Transverse colon (tissue), 4 donors: ENCODE data around the gene TMEM130.

Source experiments
- EP300 ChIP-seq: sonication (generic); formaldehyde crosslinking; IDR thresholded peaks from one replicate; pipeline ENCODE4 v1.6.1; 2017; ENCODE audit warnings: antibody characterized with exemption, low read depth
- POLR2A ChIP-seq: fragments of 450-650 bp; IDR thresholded peaks from one replicate; pipeline ENCODE4 v1.6.1; 2016; ENCODE audit warnings: antibody characterized with exemption, mild to moderate bottlenecking, moderate library complexity
- POLR2AphosphoS5 ChIP-seq, 3 donors: sonication (generic); formaldehyde crosslinking; IDR thresholded peaks; one replicate each; pipeline ENCODE4 v1.6.1; 2016; ENCODE audit warnings: antibody characterized with exemption in 3 of 3
- TF ChIP-seq, protein P1 (sequence below), 5 experiments: fragments of 200-600 bp in 3 of 5; fragments of 450-650 bp in 2 of 5; sonication (generic) in 3 of 5; IDR thresholded peaks; 1 replicate in 2 of 5; 2 replicates in 3 of 5; pipeline ENCODE4 v1.5.1; 2016 to 2017; ENCODE audit warnings: antibody characterized with exemption in 5 of 5, inconsistent platforms in 3 of 5, mild to moderate bottlenecking in 2 of 5, moderate library complexity in 1 of 5

DNA sequence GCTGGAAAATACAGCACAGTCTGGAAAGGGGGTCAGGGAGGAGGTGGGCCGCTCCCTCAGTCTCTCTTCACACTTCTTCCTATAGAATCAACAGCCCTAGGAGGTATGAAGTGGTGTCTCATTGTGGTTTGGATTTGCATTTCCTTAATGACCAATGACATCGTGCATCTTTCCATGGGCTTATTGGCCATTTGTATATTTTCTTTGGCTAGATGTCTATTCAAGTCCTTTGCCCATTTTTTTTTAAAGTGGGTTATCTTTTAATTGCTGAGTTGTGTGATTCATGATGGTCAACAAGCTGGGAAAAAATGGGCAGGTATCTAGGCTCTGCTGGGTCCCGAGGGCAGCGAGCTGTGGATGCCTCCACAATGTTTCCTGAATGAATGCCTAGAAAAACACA lies 29.1 kb downstream of the TMEM130 start:
- TF ChIP-seq POLR2AphosphoS5 (IDR thresholded peaks at IDR 0.05) = no peak
- TF ChIP-seq, protein P1, sequence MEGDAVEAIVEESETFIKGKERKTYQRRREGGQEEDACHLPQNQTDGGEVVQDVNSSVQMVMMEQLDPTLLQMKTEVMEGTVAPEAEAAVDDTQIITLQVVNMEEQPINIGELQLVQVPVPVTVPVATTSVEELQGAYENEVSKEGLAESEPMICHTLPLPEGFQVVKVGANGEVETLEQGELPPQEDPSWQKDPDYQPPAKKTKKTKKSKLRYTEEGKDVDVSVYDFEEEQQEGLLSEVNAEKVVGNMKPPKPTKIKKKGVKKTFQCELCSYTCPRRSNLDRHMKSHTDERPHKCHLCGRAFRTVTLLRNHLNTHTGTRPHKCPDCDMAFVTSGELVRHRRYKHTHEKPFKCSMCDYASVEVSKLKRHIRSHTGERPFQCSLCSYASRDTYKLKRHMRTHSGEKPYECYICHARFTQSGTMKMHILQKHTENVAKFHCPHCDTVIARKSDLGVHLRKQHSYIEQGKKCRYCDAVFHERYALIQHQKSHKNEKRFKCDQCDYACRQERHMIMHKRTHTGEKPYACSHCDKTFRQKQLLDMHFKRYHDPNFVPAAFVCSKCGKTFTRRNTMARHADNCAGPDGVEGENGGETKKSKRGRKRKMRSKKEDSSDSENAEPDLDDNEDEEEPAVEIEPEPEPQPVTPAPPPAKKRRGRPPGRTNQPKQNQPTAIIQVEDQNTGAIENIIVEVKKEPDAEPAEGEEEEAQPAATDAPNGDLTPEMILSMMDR (IDR thresholded peaks at IDR 0.05) = no peak
- no peak for TF ChIP-seq EP300
- TF ChIP-seq POLR2A = no peak
